Astrocyte (in vitro differentiated cells and primary cell): ENCODE results near the gene NMT1. TPM values are rescaled to one million over a fixed set of nuclear protein-coding genes. Genes with fewer than 3 reads are reported as not detected.

Source experiments
- DNase-seq: peaks from one replicate; pipeline ENCODE4 v3.0.0-alpha.2; 2010; ENCODE audit warnings: low read depth
- FAIRE-seq: peaks from 2 replicates; lab custom pipeline; 2011; peaks lifted over from hg19 to GRCh38; lab: Jason Lieb, UNC
- H2AFZ ChIP-seq: 2 replicates; pipeline ENCODE4 v1.6.0; 2012; ENCODE audit warnings: low read depth, low read length, inconsistent platforms
- H3K27ac ChIP-seq: 2 replicates; pipeline ENCODE4 v1.5.1; 2011; ENCODE audit warnings: low read depth, low read length, inconsistent platforms
- H3K27me3 ChIP-seq: 2 replicates; pipeline ENCODE4 v1.6.0; 2011; ENCODE audit warnings: low read length, inconsistent platforms; ENCODE audit not compliant: insufficient read depth
- H3K36me3 ChIP-seq: 2 replicates; pipeline ENCODE4 v1.5.1; 2011; ENCODE audit warnings: low read length, inconsistent platforms; ENCODE audit not compliant: insufficient read depth
- H3K4me1 ChIP-seq: 2 replicates; pipeline ENCODE4 v1.5.1; 2011; ENCODE audit warnings: low read length, inconsistent platforms; ENCODE audit not compliant: insufficient read depth
- H3K4me2 ChIP-seq: 2 replicates; pipeline ENCODE4 v1.6.0; 2012; ENCODE audit warnings: low read length, inconsistent platforms
- H3K4me3 ChIP-seq: 2 replicates; pipeline ENCODE4 v1.5.1; 2011; ENCODE audit warnings: low read depth, mild to moderate bottlenecking, low read length, inconsistent platforms; ENCODE audit not compliant: insufficient read depth
- H3K79me2 ChIP-seq: 2 replicates; pipeline ENCODE4 v1.6.0; 2012; ENCODE audit warnings: mild to moderate bottlenecking, low read length, inconsistent platforms; ENCODE audit not compliant: insufficient read depth
- H3K9ac ChIP-seq: 2 replicates; pipeline ENCODE4 v1.6.0; 2012; ENCODE audit warnings: mild to moderate bottlenecking, low read length, inconsistent platforms
- H3K9me3 ChIP-seq: 2 replicates; pipeline ENCODE4 v1.5.1; 2012; ENCODE audit warnings: low read depth, mild to moderate bottlenecking, low read length, inconsistent platforms; ENCODE audit not compliant: insufficient read depth
- H4K20me1 ChIP-seq: 2 replicates; pipeline ENCODE4 v1.6.0; 2012; ENCODE audit warnings: low read length, inconsistent platforms; ENCODE audit not compliant: insufficient read depth
- H3K27ac Mint-ChIP-seq: one replicate; pipeline ENCODE4 v1.8.0; 2021; ENCODE audit warnings: mild to moderate bottlenecking, mixed read lengths; ENCODE audit not compliant: unreplicated experiment
- H3K27me3 Mint-ChIP-seq: one replicate; pipeline ENCODE4 v1.8.0; 2021; ENCODE audit warnings: low read depth, mixed read lengths; ENCODE audit not compliant: unreplicated experiment
- H3K36me3 Mint-ChIP-seq: one replicate; pipeline ENCODE4 v1.8.0; 2021; ENCODE audit warnings: low read depth, mixed read lengths; ENCODE audit not compliant: unreplicated experiment
- H3K4me1 Mint-ChIP-seq: one replicate; pipeline ENCODE4 v1.8.0; 2021; ENCODE audit warnings: low read depth, mixed read lengths; ENCODE audit not compliant: unreplicated experiment
- H3K4me3 Mint-ChIP-seq: one replicate; pipeline ENCODE4 v1.8.0; 2021; ENCODE audit warnings: mild to moderate bottlenecking, moderate library complexity, mixed read lengths; ENCODE audit not compliant: unreplicated experiment
- H3K9me3 Mint-ChIP-seq: one replicate; pipeline ENCODE4 v1.8.0; 2021; ENCODE audit warnings: mild to moderate bottlenecking, mixed read lengths; ENCODE audit not compliant: unreplicated experiment
- EZH2 ChIP-seq: IDR thresholded peaks from 2 replicates; pipeline ENCODE4 v1.6.1; 2012; ENCODE audit warnings: mild to moderate bottlenecking, low read length, inconsistent platforms; ENCODE audit not compliant: insufficient read depth
- total RNA-seq: library from RNA; stranded (reverse); gene quantifications from 2 replicates; pipeline ENCODE4 v1.2.1, GENCODE V29; 2021
- TF ChIP-seq, protein P1 (sequence below): IDR thresholded peaks from 2 replicates; pipeline ENCODE4 v1.5.1; 2011; ENCODE audit warnings: low read depth, mild to moderate bottlenecking, inconsistent platforms, low read length, moderate library complexity; ENCODE audit not compliant: insufficient read depth

Gene NMT1
- total RNA-seq, 1 donor from 2014 or later: 114 TPM

DNA sequence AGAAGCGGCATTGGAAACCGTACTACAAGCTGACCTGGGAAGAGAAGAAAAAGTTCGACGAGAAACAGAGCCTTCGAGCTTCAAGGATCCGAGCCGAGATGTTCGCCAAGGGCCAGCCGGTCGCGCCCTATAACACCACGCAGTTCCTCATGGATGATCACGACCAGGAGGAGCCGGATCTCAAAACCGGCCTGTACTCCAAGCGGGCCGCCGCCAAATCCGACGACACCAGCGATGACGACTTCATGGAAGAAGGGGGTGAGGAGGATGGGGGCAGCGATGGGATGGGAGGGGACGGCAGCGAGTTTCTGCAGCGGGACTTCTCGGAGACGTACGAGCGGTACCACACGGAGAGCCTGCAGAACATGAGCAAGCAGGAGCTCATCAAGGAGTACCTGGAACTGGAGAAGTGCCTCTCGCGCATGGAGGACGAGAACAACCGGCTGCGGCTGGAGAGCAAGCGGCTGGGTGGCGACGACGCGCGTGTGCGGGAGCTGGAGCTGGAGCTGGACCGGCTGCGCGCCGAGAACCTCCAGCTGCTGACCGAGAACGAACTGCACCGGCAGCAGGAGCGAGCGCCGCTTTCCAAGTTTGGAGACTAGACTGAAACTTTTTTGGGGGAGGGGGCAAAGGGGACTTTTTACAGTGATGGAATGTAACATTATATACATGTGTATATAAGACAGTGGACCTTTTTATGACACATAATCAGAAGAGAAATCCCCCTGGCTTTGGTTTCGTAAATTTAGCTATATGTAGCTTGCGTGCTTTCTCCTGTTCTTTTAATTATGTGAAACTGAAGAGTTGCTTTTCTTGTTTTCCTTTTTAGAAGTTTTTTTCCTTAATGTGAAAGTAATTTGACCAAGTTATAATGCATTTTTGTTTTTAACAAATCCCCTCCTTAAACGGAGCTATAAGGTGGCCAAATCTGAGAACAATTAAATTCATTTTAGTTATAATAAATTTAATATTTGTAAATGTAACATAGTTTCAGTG, 88.8 kb downstream of the NMT1 start:
- peak overlapping the region; percentile 94 for H3K4me2 ChIP-seq
- Mint-ChIP-seq H3K4me1 (peaks cover 9% of the 10 kb centered on the region), H3K4me3 (peak overlapping the region; percentile 98), H3K27me3 (no peaks in the 10 kb centered on the region), H3K36me3 (peaks cover 3% of the 10 kb centered on the region), H3K9me3 (no peaks in the 10 kb centered on the region), H3K27ac (peak overlapping the region; percentile 88)
- TF ChIP-seq, protein P1, sequence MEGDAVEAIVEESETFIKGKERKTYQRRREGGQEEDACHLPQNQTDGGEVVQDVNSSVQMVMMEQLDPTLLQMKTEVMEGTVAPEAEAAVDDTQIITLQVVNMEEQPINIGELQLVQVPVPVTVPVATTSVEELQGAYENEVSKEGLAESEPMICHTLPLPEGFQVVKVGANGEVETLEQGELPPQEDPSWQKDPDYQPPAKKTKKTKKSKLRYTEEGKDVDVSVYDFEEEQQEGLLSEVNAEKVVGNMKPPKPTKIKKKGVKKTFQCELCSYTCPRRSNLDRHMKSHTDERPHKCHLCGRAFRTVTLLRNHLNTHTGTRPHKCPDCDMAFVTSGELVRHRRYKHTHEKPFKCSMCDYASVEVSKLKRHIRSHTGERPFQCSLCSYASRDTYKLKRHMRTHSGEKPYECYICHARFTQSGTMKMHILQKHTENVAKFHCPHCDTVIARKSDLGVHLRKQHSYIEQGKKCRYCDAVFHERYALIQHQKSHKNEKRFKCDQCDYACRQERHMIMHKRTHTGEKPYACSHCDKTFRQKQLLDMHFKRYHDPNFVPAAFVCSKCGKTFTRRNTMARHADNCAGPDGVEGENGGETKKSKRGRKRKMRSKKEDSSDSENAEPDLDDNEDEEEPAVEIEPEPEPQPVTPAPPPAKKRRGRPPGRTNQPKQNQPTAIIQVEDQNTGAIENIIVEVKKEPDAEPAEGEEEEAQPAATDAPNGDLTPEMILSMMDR: no peak
- no peak for TF ChIP-seq EZH2
- peak overlapping the region; percentile 94 for H3K4me3 ChIP-seq
- H4K20me1 ChIP-seq: peaks cover 34% of the 10 kb centered on the region
- H2AFZ ChIP-seq: peak overlapping the region; percentile 19
- peak overlapping the region; percentile 91 for H3K9ac ChIP-seq
- H3K79me2 ChIP-seq: peaks cover 36% of the 10 kb centered on the region
- no peak for FAIRE-seq
- peak overlapping the region; percentile 77 for H3K27ac ChIP-seq
- H3K36me3 ChIP-seq: no peaks in the 10 kb centered on the region
- no peaks in the 10 kb centered on the region for H3K27me3 ChIP-seq
- H3K9me3 ChIP-seq: no peaks in the 10 kb centered on the region
- peak; percentile 34 for DNase-seq
- peaks cover 18% of the 10 kb centered on the region for H3K4me1 ChIP-seq

DNA sequence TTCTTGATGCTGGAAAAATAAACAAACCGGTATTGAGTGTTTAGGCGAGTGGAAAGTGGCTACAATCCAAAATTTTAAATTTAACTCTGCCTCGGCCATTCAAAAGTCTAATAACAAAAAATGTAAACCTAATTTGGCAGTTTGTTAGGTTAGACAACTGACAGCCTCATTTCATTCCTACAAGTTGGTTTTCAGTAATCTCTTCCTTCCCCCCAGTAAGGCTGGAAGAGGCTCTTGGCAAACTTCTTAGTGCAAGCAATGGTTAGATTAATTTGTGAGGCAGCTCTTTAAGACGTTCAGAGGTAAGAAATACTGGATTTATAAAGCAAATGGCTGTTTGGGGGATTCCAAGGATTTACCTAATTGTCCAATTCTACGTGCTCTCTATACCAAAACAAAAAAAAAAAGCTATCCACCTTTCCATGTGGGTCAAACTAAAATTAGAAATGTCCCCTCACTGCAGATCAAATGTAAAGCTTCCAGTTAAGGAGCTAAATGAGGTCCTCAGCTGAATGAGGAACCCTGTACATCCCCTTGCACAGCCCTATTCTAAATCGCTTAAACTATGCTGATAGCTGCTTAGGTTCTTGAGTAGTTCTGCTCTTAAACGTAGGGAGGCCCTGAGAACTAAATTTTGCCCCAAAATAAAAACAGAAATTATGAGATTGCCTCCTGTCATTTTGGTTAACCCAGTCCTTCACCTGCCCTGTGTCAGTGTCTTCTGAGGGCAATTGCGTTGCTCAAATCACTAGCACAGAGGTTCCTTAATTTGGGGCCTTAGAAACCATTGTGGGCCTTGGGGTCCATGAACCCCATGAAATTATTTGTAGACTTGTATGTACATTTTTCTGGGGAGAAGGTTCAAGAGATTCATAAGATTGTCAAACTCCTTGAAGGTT, 90.0 kb downstream of the NMT1 start:
- TF ChIP-seq EZH2: no peak
- TF ChIP-seq, protein P1: no peak
- peak overlapping the region; percentile 98 for H3K4me3 Mint-ChIP-seq
- H3K27me3 ChIP-seq: no peaks in the 10 kb centered on the region
- peaks cover 43% of the 10 kb centered on the region for H3K79me2 ChIP-seq
- peaks cover 9% of the 10 kb centered on the region for H3K4me1 Mint-ChIP-seq
- peak overlapping the region; percentile 62 for H3K27ac Mint-ChIP-seq
- no peaks in the 10 kb centered on the region for H3K36me3 ChIP-seq
- H2AFZ ChIP-seq: no peak overlapping the region
- H3K9me3 ChIP-seq: no peaks in the 10 kb centered on the region
- H3K27me3 Mint-ChIP-seq: no peaks in the 10 kb centered on the region
- peak overlapping the region; percentile 91 for H3K9ac ChIP-seq
- FAIRE-seq (no peak), DNase-seq (no peak)
- peak overlapping the region; percentile 94 for H3K4me3 ChIP-seq
- peaks cover 3% of the 10 kb centered on the region for H3K36me3 Mint-ChIP-seq
- peak overlapping the region; percentile 94 for H3K4me2 ChIP-seq
- peaks cover 34% of the 10 kb centered on the region for H4K20me1 ChIP-seq
- H3K4me1 ChIP-seq: peaks cover 18% of the 10 kb centered on the region
- H3K27ac ChIP-seq: no peak overlapping the region
- no peaks in the 10 kb centered on the region for H3K9me3 Mint-ChIP-seq
